ENCODE results near the gene RASGRP2.

RASGRP2 gene

GRCh38 chr11:64726211-64726641 lies 17.7 kb downstream of the RASGRP2 start:
- Histone ChIP-seq H3K79me2 (ENCODE audit: insufficient read depth, low read length) (no peaks in the 10 kb centered on the region), H3K4me2 (ENCODE audit: low read length) (no peak overlapping the region), H3K9me2 (ENCODE audit: low read depth, low read length) (no peaks in the 10 kb centered on the region), H3K4me1 (ENCODE audit: insufficient read depth, low read length, severe bottlenecking) (peaks cover 5% of the 10 kb centered on the region), H3K27ac (ENCODE audit: low read depth, low read length, poor library complexity, severe bottlenecking) (no peak overlapping the region), H3K9me3 (ENCODE audit: low read length) (no peaks in the 10 kb centered on the region), H3K9ac (ENCODE audit: low read length) (no peak overlapping the region), H3K27me3 (ENCODE audit: insufficient read depth, low read length) (peaks cover 7% of the 10 kb centered on the region), H2AFZ (ENCODE audit: low read length) (no peak overlapping the region), H3F3A (ENCODE audit: insufficient read depth, low read length) (no peaks in the 10 kb centered on the region), H3K4me3 (ENCODE audit: low read depth, low read length, poor library complexity, severe bottlenecking) (no peak overlapping the region), H3K36me3 (ENCODE audit: insufficient read depth, low read length) (0 out of 2 replicates have a peak, but pooled peaks cover 5% of the 10 kb centered on the region), H4K20me1 (ENCODE audit: insufficient read depth, low read length) (no peaks in the 10 kb centered on the region)
- TF ChIP-seq, protein P1, sequence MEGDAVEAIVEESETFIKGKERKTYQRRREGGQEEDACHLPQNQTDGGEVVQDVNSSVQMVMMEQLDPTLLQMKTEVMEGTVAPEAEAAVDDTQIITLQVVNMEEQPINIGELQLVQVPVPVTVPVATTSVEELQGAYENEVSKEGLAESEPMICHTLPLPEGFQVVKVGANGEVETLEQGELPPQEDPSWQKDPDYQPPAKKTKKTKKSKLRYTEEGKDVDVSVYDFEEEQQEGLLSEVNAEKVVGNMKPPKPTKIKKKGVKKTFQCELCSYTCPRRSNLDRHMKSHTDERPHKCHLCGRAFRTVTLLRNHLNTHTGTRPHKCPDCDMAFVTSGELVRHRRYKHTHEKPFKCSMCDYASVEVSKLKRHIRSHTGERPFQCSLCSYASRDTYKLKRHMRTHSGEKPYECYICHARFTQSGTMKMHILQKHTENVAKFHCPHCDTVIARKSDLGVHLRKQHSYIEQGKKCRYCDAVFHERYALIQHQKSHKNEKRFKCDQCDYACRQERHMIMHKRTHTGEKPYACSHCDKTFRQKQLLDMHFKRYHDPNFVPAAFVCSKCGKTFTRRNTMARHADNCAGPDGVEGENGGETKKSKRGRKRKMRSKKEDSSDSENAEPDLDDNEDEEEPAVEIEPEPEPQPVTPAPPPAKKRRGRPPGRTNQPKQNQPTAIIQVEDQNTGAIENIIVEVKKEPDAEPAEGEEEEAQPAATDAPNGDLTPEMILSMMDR (IDR thresholded peaks at IDR 0.05; ENCODE audit: low read length): no peak
- TF ChIP-seq EZH2 (IDR thresholded peaks at IDR 0.05; ENCODE audit: borderline replicate concordance, low read length): no peak

GRCh38 chr11:64724863-64725532 lies 18.9 kb downstream of the RASGRP2 start:
- TF ChIP-seq, protein P1 (IDR thresholded peaks at IDR 0.05; ENCODE audit: low read length): no peak
- no peak for TF ChIP-seq EZH2 (IDR thresholded peaks at IDR 0.05; ENCODE audit: borderline replicate concordance, low read length)
- no peak overlapping the region for H3K27ac ChIP-seq (ENCODE audit: low read depth, low read length, poor library complexity, severe bottlenecking)
- no peak overlapping the region for H3K4me2 ChIP-seq (ENCODE audit: low read length)

GRCh38 chr11:64723907-64724862 lies 19.8 kb downstream of the RASGRP2 start:
- no peak overlapping the region for H3K27ac ChIP-seq (ENCODE audit: low read depth, low read length, poor library complexity, severe bottlenecking)
- H3K4me2 ChIP-seq (ENCODE audit: low read length): peak overlapping the region; percentile 82
- H3K27me3 ChIP-seq (ENCODE audit: insufficient read depth, low read length): peaks cover 10% of the 10 kb centered on the region

More at GRCh38 chr11:64724863-64725532, 18.9 kb downstream of the RASGRP2 start:
- no peak overlapping the region for H2AFZ ChIP-seq (ENCODE audit: low read length)
- no peaks in the 10 kb centered on the region for H3K9me3 ChIP-seq (ENCODE audit: low read length)
- H4K20me1 ChIP-seq (ENCODE audit: insufficient read depth, low read length): no peaks in the 10 kb centered on the region
- H3K9me2 ChIP-seq (ENCODE audit: low read depth, low read length): no peaks in the 10 kb centered on the region
- H3K4me3 ChIP-seq (ENCODE audit: low read depth, low read length, poor library complexity, severe bottlenecking): no peak overlapping the region
- H3K79me2 ChIP-seq (ENCODE audit: insufficient read depth, low read length): no peaks in the 10 kb centered on the region
- no peaks in the 10 kb centered on the region for H3F3A ChIP-seq (ENCODE audit: insufficient read depth, low read length)
- H3K27me3 ChIP-seq (ENCODE audit: insufficient read depth, low read length): peaks cover 9% of the 10 kb centered on the region
- peaks cover 5% of the 10 kb centered on the region for H3K4me1 ChIP-seq (ENCODE audit: insufficient read depth, low read length, severe bottlenecking)
- H3K9ac ChIP-seq (ENCODE audit: low read length): no peak overlapping the region
- no peaks in the 10 kb centered on the region for H3K36me3 ChIP-seq (ENCODE audit: insufficient read depth, low read length)

More at GRCh38 chr11:64723907-64724862, 19.8 kb downstream of the RASGRP2 start:
- H4K20me1 ChIP-seq (ENCODE audit: insufficient read depth, low read length): no peaks in the 10 kb centered on the region
- no peaks in the 10 kb centered on the region for H3K36me3 ChIP-seq (ENCODE audit: insufficient read depth, low read length)
- H2AFZ ChIP-seq (ENCODE audit: low read length): no peak overlapping the region
- H3K9me2 ChIP-seq (ENCODE audit: low read depth, low read length): no peaks in the 10 kb centered on the region
- H3F3A ChIP-seq (ENCODE audit: insufficient read depth, low read length): no peaks in the 10 kb centered on the region
- H3K79me2 ChIP-seq (ENCODE audit: insufficient read depth, low read length): no peaks in the 10 kb centered on the region
- TF ChIP-seq EZH2 (IDR thresholded peaks at IDR 0.05; ENCODE audit: borderline replicate concordance, low read length): no peak
- TF ChIP-seq, protein P1 (IDR thresholded peaks at IDR 0.05; ENCODE audit: low read length): no peak
- peak overlapping the region; percentile 66 for H3K4me3 ChIP-seq (ENCODE audit: low read depth, low read length, poor library complexity, severe bottlenecking)
- no peaks in the 10 kb centered on the region for H3K9me3 ChIP-seq (ENCODE audit: low read length)
- H3K4me1 ChIP-seq (ENCODE audit: insufficient read depth, low read length, severe bottlenecking): peaks cover 5% of the 10 kb centered on the region
- no peak overlapping the region for H3K9ac ChIP-seq (ENCODE audit: low read length)

Measured in OCI-LY1 (cell line).